Transverse colon (tissue), 4 donors: ENCODE data around the gene PCBD1. TPM values are rescaled to one million over a fixed set of nuclear protein-coding genes. Genes with fewer than 3 reads are reported as not detected.
A peak's percentile ranks its signal among the peaks of the same experiment; 100 is the strongest.

Experiments
- DNase-seq: peaks from one replicate; pipeline ENCODE4 v3.0.0-alpha.2; 2019
- H3K27ac ChIP-seq, 4 donors: fragments of 200-600 bp; sonication (generic); 2 replicates each; pipeline ENCODE4 v1.5.1; 2016 to 2018; ENCODE audit warnings: inconsistent platforms in 4 of 4
- H3K27me3 ChIP-seq: fragments of 200-600 bp; sonication (generic); 2 replicates; pipeline ENCODE4 v1.5.1; 2017; ENCODE audit warnings: inconsistent platforms
- H3K36me3 ChIP-seq, 4 donors: fragments of 200-600 bp; sonication (generic); 2 replicates each; pipeline ENCODE4 v1.5.1; 2017 to 2019; ENCODE audit warnings: inconsistent platforms in 4 of 4
- H3K4me1 ChIP-seq, 4 donors: fragments of 200-600 bp; sonication (generic); 2 replicates each; pipeline ENCODE4 v1.5.1; 2017 to 2020; ENCODE audit warnings: inconsistent platforms in 4 of 4
- H3K4me3 ChIP-seq, 4 donors: fragments of 200-600 bp; sonication (generic); 1 replicate in 1 of 4; 2 replicates in 3 of 4; pipeline versions ENCODE4 v1.5.1 to v1.6.1; 2017 to 2019; ENCODE audit warnings: inconsistent platforms in 4 of 4
- H3K9me3 ChIP-seq, 2 donors: fragments of 200-600 bp; sonication (generic); 2 replicates each; pipeline ENCODE4 v1.5.1; 2017 to 2019; ENCODE audit warnings: inconsistent platforms in 2 of 2
- CTCF ChIP-seq, 5 experiments: fragments of 200-600 bp in 3 of 5; fragments of 450-650 bp in 2 of 5; sonication (generic) in 3 of 5; IDR thresholded peaks; 1 replicate in 2 of 5; 2 replicates in 3 of 5; pipeline ENCODE4 v1.5.1; 2016 to 2017; ENCODE audit warnings: antibody characterized with exemption in 5 of 5, inconsistent platforms in 3 of 5, mild to moderate bottlenecking in 2 of 5, moderate library complexity in 1 of 5
- EP300 ChIP-seq: sonication (generic); formaldehyde crosslinking; IDR thresholded peaks from one replicate; pipeline ENCODE4 v1.6.1; 2017; ENCODE audit warnings: antibody characterized with exemption, low read depth
- POLR2A ChIP-seq: fragments of 450-650 bp; IDR thresholded peaks from one replicate; pipeline ENCODE4 v1.6.1; 2016; ENCODE audit warnings: antibody characterized with exemption, mild to moderate bottlenecking, moderate library complexity
- POLR2AphosphoS5 ChIP-seq, 3 donors: sonication (generic); formaldehyde crosslinking; IDR thresholded peaks; one replicate each; pipeline ENCODE4 v1.6.1; 2016; ENCODE audit warnings: antibody characterized with exemption in 3 of 3
- WGBS, 2 donors: methylation state at CpG; one replicate each; pipeline ENCODE4 v1.1.5; 2018; ENCODE audit warnings: low coverage in 1 of 2; 5-methylcytosine and 5-hydroxymethylcytosine counted together
- in situ Hi-C, 4 donors: fragments of 200-750 bp; cut with MboI; loops; one replicate each; pipeline versions ENCODE4 v1.15.0 to v1.15.1; 2017; ENCODE audit warnings: low sequenced_read_pairs in 3 of 4, low pct_ligation_motif_present in 1 of 4, low pct_unique_long_range_greater_than_20kb in 1 of 4
- intact Hi-C: fragments of 100-400 bp; cut with DNase I; formaldehyde crosslinking; loops from one replicate; pipeline ENCODE4 v1.15.1; 2023; ENCODE audit warnings: low total_unique reads
- total RNA-seq, 4 donors: library from RNA; depleted of rRNA; stranded (reverse); fragments of >200 nt; gene quantifications; one replicate each; pipeline ENCODE4 v1.1.0, GENCODE V29; 2016

Gene PCBD1
- total RNA-seq, 4 donors from 2014 or later: 21.7 to 69.6 (median 44.8) TPM

- no peaks in the 10 kb centered on the region for H3K36me3 ChIP-seq
- no peak overlapping the region for H3K4me3 ChIP-seq
- 60 to 100% methylated on average over 1 of the region's 1 CpG for WGBS, 2 donors
- no peak for DNase-seq
- intact Hi-C loops: no loop called here
- no peak overlapping the region for H3K27ac ChIP-seq
- H3K4me1 ChIP-seq: peaks cover 0 to 20% (median 16%) of the 10 kb centered on the region in 4 donors
- in situ Hi-C loops: loop anchor here in 1 of 4 donors (25.0 kb wide), 1 partner anchor 354 kb away; no protein-coding TSS in a partner anchor
- no peaks in the 10 kb centered on the region for H3K9me3 ChIP-seq
- no peaks in the 10 kb centered on the region for H3K27me3 ChIP-seq
- TF ChIP-seq POLR2A: no peak
Observed at GRCh38 chr10:70891627-70892026, 3.3 kb upstream of the PCBD1 start.

- Histone ChIP-seq H3K4me3 (no peak overlapping the region), H3K9me3 (no peaks in the 10 kb centered on the region), H3K4me1 (peaks cover 0 to 20% (median 16%) of the 10 kb centered on the region in 4 donors), H3K36me3 (no peaks in the 10 kb centered on the region), H3K27ac (no peak overlapping the region), H3K27me3 (no peaks in the 10 kb centered on the region)
- intact Hi-C loops (no loop called here), in situ Hi-C loops (loop anchor here in 1 of 4 donors (25.0 kb wide), 1 partner anchor 354 kb away; no protein-coding TSS in a partner anchor)
- WGBS, 2 donors: 86% methylated on average over 7 of the region's 7 CpGs; no CpG with 5 or more reads in 1 of the 2 donors
- TF ChIP-seq POLR2AphosphoS5 (IDR thresholded peaks at IDR 0.05) (no peak), POLR2A (no peak), EP300 (no peak), CTCF (IDR thresholded peaks at IDR 0.05) (no peak)
- no peak for DNase-seq
Observed at GRCh38 chr10:70890917-70891431, 2.6 kb upstream of the PCBD1 start.

- intact Hi-C loops (no loop called here), in situ Hi-C loops (loop anchor here in 2 of 4 donors (10.0 to 25.0 kb wide), 2 partner anchors 74 to 352 kb away; partner anchors contain the start of gene SGPL1 (in 1 of the 2))
- no peaks in the 10 kb centered on the region for H3K9me3 ChIP-seq
- peaks cover 0 to 8% (median 4%) of the 10 kb centered on the region in 4 donors for H3K36me3 ChIP-seq
- no peak for TF ChIP-seq CTCF (IDR thresholded peaks at IDR 0.05)
- no peak for TF ChIP-seq EP300
- TF ChIP-seq POLR2A: no peak
- TF ChIP-seq POLR2AphosphoS5 (IDR thresholded peaks at IDR 0.05): no peak
- H3K27me3 ChIP-seq: no peaks in the 10 kb centered on the region
- peak overlapping the region in 3 of 4 donors; percentile 89 to 97 (median 96) for H3K27ac ChIP-seq
- H3K4me1 ChIP-seq: peaks cover 0 to 20% (median 16%) of the 10 kb centered on the region in 4 donors
- no peak overlapping the region for H3K4me3 ChIP-seq
- WGBS, 2 donors: 67 to 68% methylated on average over 3 of the region's 3 CpGs
- DNase-seq: no peak
Observed at GRCh38 chr10:70889291-70889690, 926 bp upstream of the PCBD1 start.

- DNase-seq: no peak
- no peaks in the 10 kb centered on the region for H3K9me3 ChIP-seq
- H3K4me1 ChIP-seq: peaks cover 0 to 20% (median 16%) of the 10 kb centered on the region in 4 donors
- H3K36me3 ChIP-seq: peaks cover 0 to 8% (median 4%) of the 10 kb centered on the region in 4 donors
- in situ Hi-C loops (loop anchor here in 2 of 4 donors (10.0 to 25.0 kb wide), 2 partner anchors 72 to 350 kb away; partner anchors contain the start of gene SGPL1 (in 1 of the 2)), intact Hi-C loops (no loop called here)
- no peaks in the 10 kb centered on the region for H3K27me3 ChIP-seq
- TF ChIP-seq EP300 (no peak), CTCF (IDR thresholded peaks at IDR 0.05) (no peak), POLR2A (no peak), POLR2AphosphoS5 (IDR thresholded peaks at IDR 0.05) (no peak)
- peak overlapping the region; percentile 73 to 87 (median 76) for H3K4me3 ChIP-seq
- peak overlapping the region; percentile 89 to 97 (median 94) for H3K27ac ChIP-seq
- WGBS, 2 donors: 63 to 67% methylated on average over 5 to 12 of the region's 12 CpGs
Observed at GRCh38 chr10:70886921-70887665, 1.3 kb downstream of the PCBD1 start.
